22Rv1 (cell line): ENCODE results near the gene CYP26C1.

Experiments
- CTCF ChIP-seq: fragments of 450-650 bp; IDR thresholded peaks from 2 replicates; pipeline ENCODE4 v1.5.1; 2017; ENCODE audit warnings: mild to moderate bottlenecking
- ZFX ChIP-seq: fragments of 450-650 bp; IDR thresholded peaks from 2 replicates; pipeline ENCODE4 v1.6.1; 2017; ENCODE audit warnings: antibody characterized with exemption, borderline replicate concordance

- TF ChIP-seq CTCF (peak; percentile 26), ZFX (no peak)
Measured at GRCh38 chr10:93039721-93040120, 20.9 kb upstream of the CYP26C1 start.
